Kasumi-1 (cell line): Measurements from ENCODE around the gene RNF212.
"Not testable (repeated sequence)": the region's sequence is repeated elsewhere in the genome, so short reads cannot be mapped to it uniquely, and the experiment has no call there.

Experiments used
- DNase-seq, 2 experiments: peaks; one replicate each; lab custom pipeline; 2025; lab: John Stamatoyannopoulos, UW

RNF212 gene

GRCh38 chr4:1113311-1114009, at the start of gene RNF212:
Gene RNF212 (minus strand): TSS chr4:1113564. CDS start chr4:1113464, 100 bp downstream.
- DNase-seq: no peak

- DNase-seq: no peak
These were observed 47.0 kb upstream of the RNF212 start for GRCh38 chr4:1160351-1160750.

GRCh38 chr4:1156069-1156468, 42.7 kb upstream of the RNF212 start:
- DNase-seq: no peak

GRCh38 chr4:1155314-1155713, 42.0 kb upstream of the RNF212 start:
- DNase-seq: no peak

- no peak for DNase-seq
These were observed 41.3 kb upstream of the RNF212 start for GRCh38 chr4:1154523-1155182.

GRCh38 chr4:1154126-1154522, 40.8 kb upstream of the RNF212 start:
- DNase-seq: no peak

- no peak for DNase-seq
These were observed 40.3 kb upstream of the RNF212 start for GRCh38 chr4:1153567-1154090.

- no peak for DNase-seq
These were observed 38.9 kb upstream of the RNF212 start for GRCh38 chr4:1152290-1152689.

GRCh38 chr4:1151541-1151940, 38.2 kb upstream of the RNF212 start:
- no peak for DNase-seq

GRCh38 chr4:1150875-1151274, 37.5 kb upstream of the RNF212 start:
- DNase-seq: no peak

- DNase-seq: no peak
These were observed 26.5 kb upstream of the RNF212 start for GRCh38 chr4:1139860-1140259.

GRCh38 chr4:1137850-1138249, 24.5 kb upstream of the RNF212 start:
- no peak for DNase-seq

- peak in 1 of 2 experiments; percentile 13 for DNase-seq
These were observed 23.9 kb upstream of the RNF212 start for GRCh38 chr4:1137063-1137776.

GRCh38 chr4:1136048-1136447, 22.7 kb upstream of the RNF212 start:
- DNase-seq: no peak

- no peak for DNase-seq
These were observed 19.7 kb upstream of the RNF212 start for GRCh38 chr4:1133033-1133432.

GRCh38 chr4:1130316-1131186, 17.2 kb upstream of the RNF212 start:
- peak; percentile 69 to 79 for DNase-seq

GRCh38 chr4:1126506-1126905, 13.1 kb upstream of the RNF212 start:
- no peak for DNase-seq

GRCh38 chr4:1125466-1125865, 12.1 kb upstream of the RNF212 start:
- DNase-seq: not testable (repeated sequence)

GRCh38 chr4:1124818-1125217, 11.5 kb upstream of the RNF212 start:
- DNase-seq: no peak

GRCh38 chr4:1122505-1122904, 9.1 kb upstream of the RNF212 start:
- DNase-seq: no peak

GRCh38 chr4:1116838-1117237, 3.5 kb upstream of the RNF212 start:
- DNase-seq: no peak
